SH-SY5Y (cell line): ENCODE results near the gene RGS19.

ENCODE experiments used
- GATA2 ChIP-seq: IDR thresholded peaks from 2 replicates; pipeline ENCODE4 v1.6.1; 2011; ENCODE audit warnings: mild to moderate bottlenecking, low read depth, low read length
- GATA3 ChIP-seq: IDR thresholded peaks from 2 replicates; pipeline ENCODE4 v1.6.1; 2011; ENCODE audit warnings: low read depth, mild to moderate bottlenecking, low read length, moderate library complexity

- TF ChIP-seq GATA2 (no peak), GATA3 (no peak)
These were observed 32.3 kb downstream of the RGS19 start for GRCh38 chr20:64047046-64047389.
